NCI-H226 (cell line): ENCODE results near the gene CFAP61.
"Not testable (repeated sequence)": the region's sequence is repeated elsewhere in the genome, so short reads cannot be mapped to it uniquely, and the experiment has no call there.

Source experiments
- DNase-seq: peaks from one replicate; pipeline ENCODE4 v3.0.0-alpha.2; 2015

Gene CFAP61

DNA sequence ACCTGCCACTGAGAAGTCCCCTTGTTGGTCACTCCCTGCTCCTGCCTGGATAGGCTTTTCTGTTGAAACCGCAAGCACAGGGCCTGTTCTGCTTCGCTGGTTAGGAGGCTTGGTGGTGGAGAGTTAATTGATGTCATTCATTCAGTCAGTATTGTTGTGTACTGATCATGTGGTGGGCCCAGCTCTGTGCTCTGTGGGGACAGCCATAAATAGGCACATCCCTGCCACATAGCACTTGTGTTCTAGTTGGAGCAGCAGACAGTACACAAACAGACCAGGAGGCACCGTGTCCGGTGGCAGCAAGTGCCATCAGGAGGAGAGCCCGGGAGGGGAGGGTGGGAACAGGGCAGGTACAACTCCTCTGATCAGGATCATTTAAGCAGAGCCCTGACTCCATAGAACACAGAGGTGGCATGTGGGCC lies 160.4 kb downstream of the CFAP61 start:
- DNase-seq: no peak

DNA sequence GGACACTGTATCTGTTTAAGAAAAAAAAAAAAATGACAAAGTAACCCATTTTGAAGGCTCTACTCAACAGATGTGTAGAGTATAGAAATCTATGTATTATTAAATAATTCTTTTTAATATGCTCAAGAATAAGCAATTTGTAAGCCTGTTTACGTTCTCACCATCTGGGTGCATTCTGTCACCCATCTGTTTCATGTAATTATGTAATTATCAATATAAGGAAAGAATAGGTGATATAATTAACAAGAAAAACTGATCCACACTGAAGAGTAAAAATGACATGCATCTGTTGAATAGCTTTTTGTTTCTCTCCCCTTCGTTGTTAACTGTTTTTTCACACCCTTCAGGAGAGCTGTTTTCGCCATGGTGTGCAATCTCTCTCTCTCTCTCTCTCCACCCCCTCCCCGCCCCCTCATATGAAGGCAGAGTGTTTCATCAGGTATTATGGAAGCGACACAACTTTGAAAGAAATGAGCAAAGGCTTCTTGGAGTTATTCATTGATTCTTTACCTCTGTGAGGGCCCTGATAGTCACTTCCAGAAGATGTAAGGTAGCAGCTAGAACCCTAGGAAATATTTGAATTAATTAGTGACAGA lies 161.3 kb downstream of the CFAP61 start:
- DNase-seq: no peak

DNA sequence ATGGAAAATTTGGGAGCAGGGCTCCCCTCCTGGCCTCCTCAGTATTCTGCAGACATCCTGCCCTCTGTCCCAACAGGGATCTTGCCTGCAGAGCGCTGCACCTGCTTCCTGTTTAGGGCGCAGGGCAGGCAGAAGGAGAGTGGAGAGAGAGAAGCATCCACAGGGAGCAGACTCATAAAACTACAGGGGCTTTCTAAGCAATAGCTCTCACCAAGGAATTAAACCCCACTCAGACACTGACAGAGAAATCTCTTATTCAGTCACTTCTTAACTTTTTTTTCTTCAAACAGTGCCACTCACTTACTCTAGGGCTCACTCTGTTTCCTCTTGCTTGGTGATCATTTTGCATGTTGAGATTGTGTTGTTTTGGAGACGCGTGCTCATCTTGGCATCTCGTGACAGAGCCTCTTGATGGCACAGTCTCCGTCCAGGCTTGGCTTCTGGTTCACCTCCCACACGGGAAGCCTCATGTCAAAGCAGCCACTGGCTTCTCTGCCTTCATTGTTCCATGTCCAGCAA lies 162.5 kb downstream of the CFAP61 start:
- no peak for DNase-seq

DNA sequence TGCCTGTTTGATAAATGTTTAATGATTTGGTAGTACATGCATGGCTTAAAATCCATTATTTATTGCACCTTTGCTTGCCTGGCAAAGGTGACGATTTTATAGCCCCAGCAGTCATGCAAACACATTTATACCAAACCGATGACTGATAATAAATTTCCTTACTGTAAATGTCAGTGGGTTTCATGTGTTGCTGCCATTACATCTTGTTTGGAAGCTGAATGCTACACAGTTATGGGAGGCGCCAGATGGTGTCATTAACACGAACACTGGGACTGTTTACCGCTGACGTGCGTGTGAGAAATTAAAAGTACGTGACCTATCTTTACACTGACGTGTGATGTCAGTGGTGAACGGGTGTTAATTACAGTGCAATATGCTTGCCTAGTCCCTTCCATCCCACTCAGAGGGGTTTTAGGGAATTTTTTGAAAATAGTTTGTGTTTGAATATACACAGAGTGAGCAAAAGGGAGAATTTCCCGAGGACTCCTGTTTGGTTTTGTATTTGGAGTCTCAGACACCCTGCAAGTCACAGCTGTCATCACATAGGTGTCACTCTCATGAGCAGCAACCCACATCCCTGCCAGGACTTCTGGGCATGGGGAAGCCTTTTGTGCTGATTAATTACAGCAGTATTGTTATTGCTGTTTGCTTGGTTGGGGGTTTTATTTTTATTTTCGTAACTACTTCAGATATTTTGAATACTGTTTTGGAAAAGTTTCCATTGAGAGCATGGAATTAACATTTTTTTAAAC lies 163.8 kb downstream of the CFAP61 start:
- no peak for DNase-seq

DNA sequence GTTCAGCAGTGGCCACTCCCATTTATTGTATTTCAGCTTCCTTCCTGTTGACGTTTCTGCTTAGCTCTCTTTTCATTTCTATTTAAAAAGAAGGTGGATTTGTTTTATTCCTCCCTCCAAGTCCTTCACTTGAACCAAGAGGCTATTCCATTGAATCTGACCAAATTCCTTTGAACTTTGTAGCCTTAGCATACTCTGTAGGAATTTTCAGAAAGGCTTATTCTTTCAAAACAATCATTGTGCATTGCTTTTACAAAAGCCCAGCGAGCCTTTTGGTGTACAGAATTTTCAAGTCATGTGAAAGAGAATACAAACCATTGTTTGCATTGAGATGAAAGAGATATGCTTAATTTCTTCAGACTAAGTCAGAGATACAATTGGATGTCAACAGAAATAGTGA lies 164.6 kb downstream of the CFAP61 start:
- no peak for DNase-seq

DNA sequence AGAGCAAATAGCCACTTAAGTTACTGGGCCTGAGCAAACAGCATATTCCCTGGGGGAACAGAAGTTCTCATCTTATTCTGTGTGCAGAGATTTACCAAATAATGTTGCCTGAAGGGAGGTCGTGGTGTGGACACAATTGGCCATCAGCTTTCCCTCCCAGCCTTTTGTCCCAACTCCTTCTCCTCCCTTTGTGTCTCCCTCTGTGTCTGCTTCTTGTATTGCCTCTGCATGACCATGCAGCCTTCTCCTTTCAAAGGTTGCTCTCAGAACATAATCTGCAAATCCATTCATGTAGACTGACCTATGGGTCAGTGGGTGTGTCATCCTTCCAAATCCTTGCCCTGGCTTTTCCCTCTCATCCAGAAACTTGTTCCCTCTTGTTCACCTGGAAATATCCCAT lies 165.3 kb downstream of the CFAP61 start:
- DNase-seq: no peak

DNA sequence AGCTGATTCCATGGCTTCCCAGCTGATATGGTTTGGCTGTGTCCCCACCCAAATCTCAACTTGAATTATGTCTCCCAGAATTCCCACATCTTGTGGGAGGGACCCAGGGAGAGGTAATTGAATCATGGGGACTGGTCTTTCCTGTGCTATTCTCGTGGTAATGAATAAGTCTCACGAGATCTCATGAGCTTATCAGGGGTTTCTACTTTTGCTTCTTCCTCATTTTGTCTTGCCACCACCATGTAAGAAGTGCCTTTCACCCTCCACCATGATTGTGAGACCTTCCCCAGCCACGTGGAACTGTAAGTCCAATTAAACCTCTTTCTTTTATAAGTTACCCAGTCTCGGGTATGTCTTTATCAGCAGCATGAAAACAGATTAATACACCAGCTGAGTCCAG lies 165.8 kb downstream of the CFAP61 start:
- DNase-seq: not testable (repeated sequence)

DNA sequence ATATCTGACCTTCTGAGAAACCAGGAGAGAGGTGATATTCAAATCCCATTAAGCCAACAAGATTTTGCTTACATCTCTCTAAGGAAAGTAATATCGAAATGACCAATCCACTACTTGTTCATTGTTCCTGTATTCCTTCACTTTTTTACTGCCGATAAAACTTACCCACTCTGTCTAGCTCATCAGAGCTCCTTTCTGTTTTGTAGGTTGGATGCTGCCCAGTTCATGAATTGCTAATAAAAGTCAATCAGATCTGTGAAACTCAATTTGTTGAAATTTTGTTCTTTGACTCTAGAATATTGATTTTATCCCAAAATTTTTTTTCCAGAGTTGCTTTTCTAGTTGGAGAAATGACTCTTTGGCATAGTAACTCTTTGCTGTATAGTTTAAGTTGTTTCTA lies 166.7 kb downstream of the CFAP61 start:
- no peak for DNase-seq

DNA sequence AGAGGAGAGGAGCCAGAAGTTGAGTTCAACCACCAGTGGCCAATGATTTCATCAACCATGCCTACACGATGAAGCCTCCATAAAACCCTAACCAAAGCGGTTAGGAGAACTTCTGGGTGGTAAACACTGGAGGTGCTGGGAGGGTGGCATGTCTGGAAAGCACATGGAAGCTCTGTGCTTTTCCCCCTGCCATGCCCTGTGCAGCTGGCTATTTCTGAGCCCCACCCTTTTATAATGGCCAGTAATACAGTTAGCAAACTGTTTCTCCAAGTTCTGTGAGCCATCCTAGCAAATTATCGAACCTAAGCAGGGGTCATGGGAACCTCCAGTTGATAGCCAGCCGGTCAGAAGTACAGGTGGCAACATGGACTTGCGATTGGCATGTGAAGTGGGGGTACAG lies 167.8 kb downstream of the CFAP61 start:
- no peak for DNase-seq

DNA sequence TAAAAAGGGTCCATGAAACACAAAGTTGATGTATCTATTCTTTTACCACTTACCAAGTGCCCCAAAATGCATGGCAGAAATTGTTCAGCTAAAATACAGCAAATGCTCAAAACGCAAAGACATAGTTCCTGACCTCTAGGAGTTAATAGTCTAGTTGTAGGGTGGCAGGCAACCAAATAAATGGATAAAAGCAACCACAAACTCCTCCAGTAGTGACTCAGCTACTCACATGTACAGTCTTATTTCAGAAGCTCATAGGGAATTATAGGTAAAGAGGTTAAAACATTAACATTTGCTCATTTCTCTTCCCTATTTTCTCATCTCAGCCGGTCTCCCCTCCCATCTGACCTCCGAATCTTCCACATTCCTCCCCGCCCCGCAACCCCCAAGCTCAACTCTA lies 171.6 kb downstream of the CFAP61 start:
- no peak for DNase-seq

DNA sequence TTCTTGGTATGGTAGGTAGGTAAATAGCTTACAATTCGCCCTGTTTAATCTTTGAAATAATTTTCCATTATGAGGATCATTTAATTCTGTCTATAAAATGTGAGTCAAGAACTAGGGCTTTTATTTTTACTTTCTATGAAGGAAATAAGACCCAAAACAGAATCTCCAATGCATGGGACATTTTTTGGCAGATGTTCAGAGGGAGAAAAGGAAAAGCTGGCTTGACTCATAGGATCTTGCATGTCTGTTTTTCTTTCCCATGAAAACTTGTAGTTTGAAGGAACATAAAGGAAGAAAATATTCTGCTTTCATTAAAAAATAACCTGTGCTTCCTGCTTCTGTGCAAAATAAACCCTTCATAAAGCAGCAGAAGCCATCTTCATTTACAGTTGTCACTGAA lies 172.5 kb downstream of the CFAP61 start:
- no peak for DNase-seq

DNA sequence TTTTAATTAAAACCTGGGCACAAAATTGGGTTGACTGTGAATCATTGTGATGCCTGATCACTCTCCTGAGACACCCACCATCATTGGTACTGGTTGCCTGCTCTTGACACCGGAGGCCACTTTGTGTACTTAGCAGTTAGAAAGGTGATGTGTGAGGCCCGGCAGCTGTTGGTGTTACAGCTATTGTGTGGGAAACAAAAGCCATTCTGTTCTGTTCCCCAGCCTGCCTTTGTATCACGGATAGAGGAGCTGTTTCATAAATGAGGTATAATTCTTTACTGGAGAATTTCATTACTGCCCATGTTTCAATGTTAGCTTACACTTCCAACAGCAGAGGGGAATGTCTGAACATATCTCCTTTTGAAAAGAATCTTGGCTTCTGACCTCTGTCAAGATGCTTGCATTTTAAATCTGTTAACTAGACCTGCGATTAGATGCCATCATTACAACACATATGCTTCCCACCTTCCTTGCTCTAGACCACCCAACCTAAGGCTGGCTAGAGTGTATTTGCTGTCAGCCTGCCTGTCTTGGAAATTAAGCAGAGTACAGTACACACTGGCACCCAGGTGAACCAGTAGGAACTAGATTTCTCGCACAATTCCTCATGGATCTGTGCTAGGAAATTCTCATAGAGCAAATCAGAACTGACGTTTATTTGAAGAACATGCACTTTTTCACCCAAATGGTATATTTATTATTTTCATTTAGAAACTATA lies 173.2 kb downstream of the CFAP61 start:
- no peak for DNase-seq

DNA sequence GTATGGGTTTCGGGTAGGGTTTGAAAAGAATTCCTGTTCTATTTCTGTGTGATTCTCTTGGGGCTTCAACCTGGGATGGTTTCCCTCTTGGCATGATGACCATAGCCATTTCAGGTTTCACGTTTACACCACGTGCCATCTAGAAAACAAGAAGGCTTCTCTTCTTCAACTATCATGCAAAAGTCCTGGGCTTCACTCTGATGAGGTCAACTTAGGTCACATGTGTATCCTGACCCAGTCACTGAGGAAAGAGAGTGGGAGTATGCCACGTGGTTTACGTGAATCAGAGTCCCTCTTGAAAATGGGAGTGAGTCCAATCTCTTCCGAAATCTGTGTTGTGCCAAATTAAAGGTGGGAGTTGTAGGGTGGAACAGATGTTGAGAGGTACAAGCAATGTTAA lies 174.2 kb downstream of the CFAP61 start:
- no peak for DNase-seq

DNA sequence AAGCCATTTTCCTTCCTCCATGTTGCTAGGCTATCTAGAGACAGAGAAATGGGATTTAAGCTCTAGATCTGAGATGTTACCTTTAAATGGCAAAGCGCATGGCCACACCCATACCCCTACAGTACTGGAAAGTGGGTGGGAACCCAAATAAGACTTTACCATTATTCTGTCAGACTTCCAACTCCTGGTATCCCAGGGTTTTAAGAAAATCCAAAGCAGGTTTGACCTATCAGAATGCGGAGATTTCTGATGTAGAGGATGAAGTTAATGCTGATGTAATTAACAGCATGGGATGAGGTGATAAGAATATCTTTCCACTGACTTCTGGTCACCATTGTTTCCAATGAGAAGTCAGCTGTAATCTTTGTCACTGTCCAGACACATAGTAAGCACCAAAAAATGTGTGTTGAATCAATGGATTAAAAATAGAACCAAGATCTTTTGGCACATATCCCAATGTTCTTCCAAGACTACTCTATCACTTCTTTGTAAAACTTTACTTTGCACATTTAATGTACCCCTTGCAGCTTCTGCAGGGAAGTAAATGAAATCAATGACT lies 174.8 kb downstream of the CFAP61 start:
- no peak for DNase-seq

DNA sequence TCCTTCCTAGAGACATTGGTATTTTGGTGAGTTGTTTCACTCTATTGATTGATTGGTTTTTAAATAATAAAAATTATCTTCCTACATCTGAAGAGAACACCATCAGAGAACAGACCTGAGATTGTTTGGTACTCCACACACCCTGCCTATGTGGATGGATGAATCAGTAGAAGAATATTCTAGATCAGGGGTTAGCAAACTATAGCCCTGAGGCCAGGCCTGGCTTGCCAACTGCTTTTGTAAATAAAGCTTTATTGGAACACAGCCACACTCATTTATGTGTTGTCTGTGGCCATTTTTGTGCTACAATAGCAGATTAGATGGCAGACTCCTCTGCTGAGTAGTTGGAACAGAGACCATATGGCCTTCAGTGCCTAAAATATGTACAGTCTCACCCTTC lies 176.0 kb downstream of the CFAP61 start:
- no peak for DNase-seq

DNA sequence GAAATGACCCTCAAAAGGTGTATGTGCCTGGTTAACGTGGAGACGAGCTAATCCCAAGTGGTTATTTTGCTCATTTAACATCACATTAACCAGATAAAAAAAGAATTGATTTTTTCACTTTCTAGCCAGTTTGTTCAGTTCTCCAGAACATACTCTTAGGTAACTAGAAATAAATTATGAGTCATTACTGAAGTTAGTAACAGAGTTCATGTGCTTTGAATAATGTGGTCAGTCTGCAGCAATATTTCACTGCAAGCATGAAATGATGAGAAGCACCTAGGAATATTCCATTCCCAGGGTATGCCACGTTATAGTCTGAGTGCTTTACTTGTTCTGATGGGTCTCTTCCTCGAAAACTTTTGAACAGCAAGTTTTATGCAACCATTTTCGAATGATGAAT lies 177.3 kb downstream of the CFAP61 start:
- no peak for DNase-seq

DNA sequence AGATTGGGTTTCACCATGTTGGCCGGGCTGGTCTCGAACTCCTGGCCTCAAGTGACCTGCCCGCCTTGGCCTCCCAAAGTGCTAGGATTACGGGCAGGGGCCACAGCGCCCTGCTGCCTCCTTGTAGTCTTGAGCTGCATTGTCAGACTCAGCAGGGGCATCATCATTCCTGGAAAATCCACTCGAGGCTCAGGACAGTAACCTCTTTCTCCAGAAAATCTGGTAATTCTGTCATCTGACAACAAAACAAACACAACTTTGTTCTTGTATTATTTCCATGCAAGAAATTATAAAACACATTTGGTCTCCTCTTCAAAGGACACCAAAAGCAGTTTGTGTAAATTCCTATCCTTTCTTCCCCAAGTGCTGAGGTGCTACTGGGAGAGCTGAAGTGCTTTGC lies 178.4 kb downstream of the CFAP61 start:
- no peak for DNase-seq

DNA sequence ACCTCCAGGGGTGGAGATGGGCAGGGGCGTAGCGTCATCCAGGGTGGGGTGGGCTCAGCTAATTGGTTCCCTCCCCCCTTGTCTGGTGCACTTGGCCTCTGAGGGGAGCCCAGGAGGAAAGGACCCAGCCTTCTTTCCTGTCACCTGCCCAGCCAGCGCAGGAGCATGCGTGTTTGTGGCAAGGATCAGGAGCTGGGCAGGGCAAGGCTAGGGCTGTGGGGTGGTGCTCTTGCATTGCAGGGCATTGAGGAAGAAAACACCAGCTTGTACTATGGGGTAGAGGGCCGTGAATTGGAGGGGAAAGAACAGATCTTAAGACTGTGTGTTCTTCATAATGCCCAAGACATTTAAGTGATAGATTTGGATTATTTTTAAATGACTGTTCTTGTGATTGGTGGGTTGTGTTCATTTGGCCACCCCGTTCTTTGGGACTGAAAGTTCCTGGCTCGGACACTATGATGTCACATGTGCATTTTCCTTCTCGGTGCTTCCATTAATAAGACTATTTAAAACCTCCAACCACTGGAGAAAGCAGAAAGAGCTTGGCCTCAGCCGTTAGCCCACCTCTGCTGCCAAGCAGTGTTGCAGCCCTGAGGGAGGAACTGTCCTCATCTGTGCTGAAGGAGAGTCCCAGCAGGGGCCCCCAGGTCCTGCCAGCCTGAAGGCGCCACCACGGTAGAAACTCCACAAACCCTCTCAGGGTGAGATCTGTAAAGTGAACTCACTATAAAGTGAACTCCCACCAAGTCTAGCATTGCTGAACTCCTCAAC lies 179.4 kb downstream of the CFAP61 start:
- no peak for DNase-seq

DNA sequence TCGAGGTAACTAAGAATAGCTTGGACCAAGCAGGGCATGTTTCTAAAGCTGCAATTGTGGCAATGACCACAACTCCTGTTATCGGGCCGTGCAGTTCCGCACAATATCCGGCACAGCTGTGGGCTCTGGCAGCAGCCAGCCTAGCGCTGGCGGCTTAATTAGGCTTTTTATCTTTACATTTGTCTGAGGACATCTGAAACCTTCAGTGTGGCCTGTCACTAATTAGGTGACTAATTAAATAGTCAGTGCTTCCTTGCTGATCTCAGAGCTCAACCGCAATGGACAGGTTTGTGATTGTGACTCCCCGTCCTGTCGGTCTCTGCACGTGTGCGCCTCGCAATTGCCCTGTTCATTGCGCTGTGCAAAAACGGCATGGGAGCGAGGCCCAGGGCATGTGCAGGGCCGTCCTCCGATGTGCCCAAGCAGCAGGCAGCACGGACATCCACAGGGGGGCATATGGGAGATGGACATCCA lies 180.7 kb downstream of the CFAP61 start:
- no peak for DNase-seq

DNA sequence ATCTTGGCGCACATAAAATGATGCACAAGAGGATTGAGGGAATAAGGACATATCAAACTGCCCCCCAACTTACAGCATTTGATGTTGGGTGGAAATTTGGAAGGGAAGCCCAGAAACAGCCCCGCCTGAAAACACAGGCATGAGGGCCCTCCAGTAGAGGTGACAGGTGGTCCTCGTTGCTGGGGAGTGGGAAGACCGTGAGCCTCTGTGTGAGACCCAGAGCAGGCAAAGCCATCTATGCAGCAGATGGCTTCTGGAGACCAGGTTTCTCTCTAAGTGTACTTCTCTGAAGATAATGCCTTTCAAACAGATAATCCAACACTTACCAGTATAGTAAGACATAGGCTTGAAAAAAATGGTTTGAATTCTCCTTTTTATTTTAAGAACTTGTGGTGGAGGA lies 183.3 kb downstream of the CFAP61 start:
- no peak for DNase-seq

DNA sequence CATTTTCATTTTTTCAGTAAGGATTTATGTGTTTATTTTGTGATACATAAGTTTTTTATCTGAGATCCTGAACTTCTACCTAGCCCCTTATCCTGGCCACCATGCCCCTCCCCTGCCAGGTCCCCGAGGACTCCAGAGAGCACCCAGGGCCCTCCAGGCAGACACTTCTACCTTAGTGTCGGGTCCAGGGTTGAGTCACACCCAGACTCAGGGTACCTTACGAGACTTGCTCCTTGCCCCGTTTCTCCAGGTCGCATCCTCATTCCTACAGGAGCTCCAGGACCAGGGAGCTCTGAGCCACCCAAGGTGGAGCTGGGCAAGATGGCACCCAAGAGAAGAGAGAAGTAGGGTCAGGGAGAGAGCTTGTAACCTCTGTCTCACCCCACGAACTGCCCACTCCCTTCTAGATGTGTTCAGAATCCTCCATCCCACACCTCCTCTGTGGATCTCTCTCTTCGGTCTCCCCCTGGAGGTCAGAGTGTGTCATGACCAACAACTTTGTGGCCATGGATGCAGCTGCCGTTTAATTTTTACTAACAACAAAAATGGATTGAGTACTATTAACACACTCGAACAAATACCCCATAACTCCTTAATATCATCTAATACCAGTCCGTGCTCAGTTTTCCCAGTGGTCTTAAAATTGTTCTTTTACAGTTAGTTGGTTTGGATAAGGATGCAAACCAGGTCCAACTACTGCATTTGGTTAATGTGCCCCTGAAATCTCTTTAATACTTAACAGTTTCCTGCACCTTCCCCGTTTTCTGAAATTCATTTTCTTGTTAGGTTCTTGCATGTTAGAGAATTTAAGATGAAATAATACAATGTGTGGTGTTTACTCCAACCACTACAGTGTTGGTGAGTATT lies 185.0 kb downstream of the CFAP61 start:
- peak; percentile 12 for DNase-seq

DNA sequence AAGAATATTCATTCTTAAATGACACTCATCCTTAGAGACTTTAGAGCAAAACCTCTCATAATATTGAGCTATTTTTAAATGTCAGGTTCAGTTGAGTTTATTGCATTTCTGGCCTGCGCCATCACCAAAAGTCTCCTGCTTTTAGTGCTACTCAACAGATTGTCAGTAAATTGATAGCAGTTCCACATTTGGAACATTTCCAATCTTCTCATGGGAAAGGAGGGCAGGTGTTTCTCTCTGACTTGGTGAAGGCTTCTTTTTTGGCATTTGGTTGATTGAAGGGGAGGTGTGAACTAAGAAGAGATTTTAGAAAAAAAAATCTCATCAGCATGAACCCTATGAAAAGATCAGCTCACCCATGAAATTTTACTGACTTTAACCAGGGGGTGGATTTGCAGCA lies 189.6 kb downstream of the CFAP61 start:
- DNase-seq: no peak
